Measurements from ENCODE around the gene TMEM229B.

DNA sequence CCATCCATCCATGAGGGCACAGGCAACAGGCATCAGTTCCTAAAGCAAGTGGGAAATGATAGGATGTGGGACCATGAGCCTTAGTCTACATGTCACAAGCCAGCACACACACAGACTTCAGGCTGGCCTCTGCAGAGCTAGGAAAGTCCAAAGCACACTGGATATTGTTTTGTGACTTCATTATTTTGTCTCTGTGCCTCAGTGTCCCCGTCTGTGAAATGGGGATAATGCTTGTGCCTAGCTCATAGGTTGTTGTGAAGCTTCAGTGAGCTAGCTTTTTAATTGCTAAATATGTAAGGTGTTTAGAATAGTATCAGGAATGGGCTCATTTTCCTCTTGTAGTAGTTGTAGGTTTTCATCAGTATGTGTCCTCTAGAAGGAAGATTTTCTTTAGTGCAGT is 49.6 kb downstream of the TMEM229B start:
- TF ChIP-seq, protein P1, sequence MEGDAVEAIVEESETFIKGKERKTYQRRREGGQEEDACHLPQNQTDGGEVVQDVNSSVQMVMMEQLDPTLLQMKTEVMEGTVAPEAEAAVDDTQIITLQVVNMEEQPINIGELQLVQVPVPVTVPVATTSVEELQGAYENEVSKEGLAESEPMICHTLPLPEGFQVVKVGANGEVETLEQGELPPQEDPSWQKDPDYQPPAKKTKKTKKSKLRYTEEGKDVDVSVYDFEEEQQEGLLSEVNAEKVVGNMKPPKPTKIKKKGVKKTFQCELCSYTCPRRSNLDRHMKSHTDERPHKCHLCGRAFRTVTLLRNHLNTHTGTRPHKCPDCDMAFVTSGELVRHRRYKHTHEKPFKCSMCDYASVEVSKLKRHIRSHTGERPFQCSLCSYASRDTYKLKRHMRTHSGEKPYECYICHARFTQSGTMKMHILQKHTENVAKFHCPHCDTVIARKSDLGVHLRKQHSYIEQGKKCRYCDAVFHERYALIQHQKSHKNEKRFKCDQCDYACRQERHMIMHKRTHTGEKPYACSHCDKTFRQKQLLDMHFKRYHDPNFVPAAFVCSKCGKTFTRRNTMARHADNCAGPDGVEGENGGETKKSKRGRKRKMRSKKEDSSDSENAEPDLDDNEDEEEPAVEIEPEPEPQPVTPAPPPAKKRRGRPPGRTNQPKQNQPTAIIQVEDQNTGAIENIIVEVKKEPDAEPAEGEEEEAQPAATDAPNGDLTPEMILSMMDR (IDR thresholded peaks at IDR 0.05; ENCODE audit: poor library complexity), result no peak
- TF ChIP-seq EZH2 (IDR thresholded peaks at IDR 0.05; ENCODE audit: borderline replicate concordance) (no peak), EZH2phosphoT487 (IDR thresholded peaks at IDR 0.05; ENCODE audit: low read depth, severe bottlenecking, unreplicated experiment) (no peak)
